Measurements from ENCODE around the gene TNFRSF1A. TPM values are rescaled to one million over a fixed set of nuclear protein-coding genes. Genes with fewer than 3 reads are reported as not detected.
A peak's percentile ranks its signal among the peaks of the same experiment; 100 is the strongest.

The TNFRSF1A gene
- total RNA-seq, 3 donors from 2014 or later (not counting 1 experiment from before 2014, with no cell fraction given) = 75.7 to 116 (median 87.3) TPM

DNA sequence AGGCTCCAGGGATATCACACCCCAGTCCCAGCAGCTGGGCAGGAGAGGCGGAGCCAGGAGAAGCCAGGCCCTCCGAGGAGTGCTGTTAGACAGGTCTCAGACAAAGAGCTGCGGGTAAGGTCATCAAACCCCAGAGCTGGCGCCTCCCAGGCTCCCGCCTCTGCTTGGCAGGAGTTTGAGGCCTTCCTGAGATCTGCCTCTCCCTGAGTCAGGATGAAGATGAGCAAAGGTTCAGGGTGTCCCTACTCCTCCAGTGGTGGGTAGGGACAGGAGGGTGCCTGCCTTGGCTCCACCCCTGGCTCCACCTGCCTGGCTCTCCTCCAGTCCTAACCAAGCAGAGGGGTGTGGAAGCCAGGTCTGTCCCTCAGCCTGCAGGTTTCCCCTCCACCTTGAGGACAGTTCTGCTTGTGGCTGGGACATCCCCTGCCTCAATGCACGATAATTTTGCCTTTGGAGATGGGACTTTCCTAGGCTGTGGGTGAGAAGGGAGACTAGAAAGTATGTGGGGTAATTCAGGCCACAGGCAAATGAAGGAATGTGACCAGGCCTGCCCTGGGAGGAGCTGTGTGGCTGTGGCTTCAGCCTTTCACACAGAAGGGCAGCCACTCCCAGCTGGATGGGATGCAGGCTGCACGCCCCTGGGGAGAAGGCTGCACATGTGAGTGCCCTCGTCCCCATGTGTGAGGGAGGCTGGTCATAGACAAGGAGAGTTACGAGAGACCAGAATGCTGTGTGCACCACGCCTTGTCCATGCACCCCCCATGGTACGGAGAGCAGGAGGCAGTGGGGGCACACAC, 29.1 kb downstream of the TNFRSF1A start:
- ATAC-seq (peak; percentile 17 to 35 (median 18)), DNase-seq (peak in 1 of 2 donors; percentile 43)
- Histone ChIP-seq H3K4me1 (ENCODE audit: control insufficient read depth, insufficient read depth, low read length) (peaks cover 11% of the 10 kb centered on the region), H3K36me3 (ENCODE audit: control insufficient read depth, insufficient read depth, low read length) (no peaks in the 10 kb centered on the region), H3K4me3 (ENCODE audit: low read length) (no peak overlapping the region), H3K9me3 (ENCODE audit: control insufficient read depth, insufficient read depth, low read length) (no peaks in the 10 kb centered on the region), H3K27me3 (ENCODE audit: control insufficient read depth, insufficient read depth, low read length) (peaks cover 11% of the 10 kb centered on the region), H3K27ac (ENCODE audit: low read length) (no peak overlapping the region)
- no peaks in the 10 kb centered on the region for H3K9me3 Mint-ChIP-seq
- TF ChIP-seq, protein P1, sequence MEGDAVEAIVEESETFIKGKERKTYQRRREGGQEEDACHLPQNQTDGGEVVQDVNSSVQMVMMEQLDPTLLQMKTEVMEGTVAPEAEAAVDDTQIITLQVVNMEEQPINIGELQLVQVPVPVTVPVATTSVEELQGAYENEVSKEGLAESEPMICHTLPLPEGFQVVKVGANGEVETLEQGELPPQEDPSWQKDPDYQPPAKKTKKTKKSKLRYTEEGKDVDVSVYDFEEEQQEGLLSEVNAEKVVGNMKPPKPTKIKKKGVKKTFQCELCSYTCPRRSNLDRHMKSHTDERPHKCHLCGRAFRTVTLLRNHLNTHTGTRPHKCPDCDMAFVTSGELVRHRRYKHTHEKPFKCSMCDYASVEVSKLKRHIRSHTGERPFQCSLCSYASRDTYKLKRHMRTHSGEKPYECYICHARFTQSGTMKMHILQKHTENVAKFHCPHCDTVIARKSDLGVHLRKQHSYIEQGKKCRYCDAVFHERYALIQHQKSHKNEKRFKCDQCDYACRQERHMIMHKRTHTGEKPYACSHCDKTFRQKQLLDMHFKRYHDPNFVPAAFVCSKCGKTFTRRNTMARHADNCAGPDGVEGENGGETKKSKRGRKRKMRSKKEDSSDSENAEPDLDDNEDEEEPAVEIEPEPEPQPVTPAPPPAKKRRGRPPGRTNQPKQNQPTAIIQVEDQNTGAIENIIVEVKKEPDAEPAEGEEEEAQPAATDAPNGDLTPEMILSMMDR (IDR thresholded peaks at IDR 0.05) = no peak
- no peaks in the 10 kb centered on the region for H3K36me3 Mint-ChIP-seq
- intact Hi-C loops (cut with micrococcal nuclease) = no loop called here
- 86% methylated on average over 11 of the region's 11 CpGs for WGBS (ENCODE audit: insufficient coverage)
- peaks cover 7 to 9% of the 10 kb centered on the region in 2 donors for H3K27me3 Mint-ChIP-seq (ENCODE audit: low read depth in 2 of 2)
- no peak overlapping the region for H3K4me3 Mint-ChIP-seq
- peaks cover 2 to 3% of the 10 kb centered on the region in 2 donors for H3K4me1 Mint-ChIP-seq
- H3K27ac Mint-ChIP-seq = no peak overlapping the region

DNA sequence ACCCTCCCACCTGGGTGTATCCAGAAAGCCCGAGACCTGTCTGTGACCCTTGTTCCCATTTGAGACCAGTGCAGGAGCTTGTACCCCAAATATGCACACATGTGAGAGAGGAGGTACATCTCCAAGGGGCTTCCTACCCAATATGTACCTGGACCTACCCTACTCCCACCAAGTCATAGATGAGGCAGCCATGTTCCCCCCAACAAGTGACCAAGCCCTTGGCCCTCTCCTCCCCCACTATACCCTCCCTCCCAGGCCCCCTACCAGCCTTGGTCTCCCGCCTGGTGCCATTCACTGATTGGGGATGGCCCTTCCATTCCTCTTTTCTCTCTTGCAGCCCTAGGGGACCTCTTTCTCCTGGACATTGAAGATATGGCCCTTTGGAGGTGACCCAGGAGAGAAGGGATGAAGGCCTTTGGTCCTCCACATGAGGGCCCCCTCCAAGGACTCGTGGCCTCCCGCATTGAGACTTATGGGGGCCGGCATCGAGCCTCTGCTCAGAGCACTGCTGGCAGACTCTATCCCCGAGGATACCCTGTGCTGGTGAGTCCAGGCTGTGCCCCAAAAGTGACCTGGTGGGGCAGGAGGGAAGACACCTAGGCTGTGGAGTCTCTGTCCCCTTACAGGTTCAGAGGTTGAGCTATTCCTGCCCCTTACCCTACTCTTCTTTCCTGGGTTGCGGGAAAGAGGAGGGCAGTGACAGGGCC, 29.9 kb downstream of the TNFRSF1A start:
- H3K9me3 ChIP-seq (ENCODE audit: control insufficient read depth, insufficient read depth, low read length) = no peaks in the 10 kb centered on the region
- WGBS (ENCODE audit: insufficient coverage) = 94% methylated on average over 8 of the region's 8 CpGs
- TF ChIP-seq, protein P1 (IDR thresholded peaks at IDR 0.05) = no peak
- Mint-ChIP-seq H3K27ac (no peak overlapping the region), H3K27me3 (ENCODE audit: low read depth in 2 of 2) (peaks cover 7 to 12% of the 10 kb centered on the region in 2 donors), H3K9me3 (no peaks in the 10 kb centered on the region), H3K36me3 (no peaks in the 10 kb centered on the region), H3K4me3 (no peak overlapping the region), H3K4me1 (no peaks in the 10 kb centered on the region)
- DNase-seq = no peak
- no peak overlapping the region for H3K27ac ChIP-seq (ENCODE audit: low read length)
- H3K4me1 ChIP-seq (ENCODE audit: control insufficient read depth, insufficient read depth, low read length) = peaks cover 10% of the 10 kb centered on the region
- intact Hi-C loops (cut with micrococcal nuclease) = no loop called here
- H3K4me3 ChIP-seq (ENCODE audit: low read length) = no peak overlapping the region
- no peaks in the 10 kb centered on the region for H3K36me3 ChIP-seq (ENCODE audit: control insufficient read depth, insufficient read depth, low read length)
- no peak for ATAC-seq
- peaks cover 11% of the 10 kb centered on the region for H3K27me3 ChIP-seq (ENCODE audit: control insufficient read depth, insufficient read depth, low read length)

GRCh38 chr12:6310771-6311610, 30.9 kb downstream of the TNFRSF1A start:
- Mint-ChIP-seq H3K4me3 (peak overlapping the region; percentile 31), H3K36me3 (no peaks in the 10 kb centered on the region), H3K4me1 (no peaks in the 10 kb centered on the region), H3K27ac (no peak overlapping the region), H3K27me3 (ENCODE audit: low read depth in 2 of 2) (peaks cover 7 to 12% of the 10 kb centered on the region in 2 donors), H3K9me3 (no peaks in the 10 kb centered on the region)
- no peaks in the 10 kb centered on the region for H3K9me3 ChIP-seq (ENCODE audit: control insufficient read depth, insufficient read depth, low read length)
- H3K27ac ChIP-seq (ENCODE audit: low read length) = no peak overlapping the region
- WGBS (ENCODE audit: insufficient coverage) = 22% methylated on average over 43 of the region's 43 CpGs
- intact Hi-C loops (cut with micrococcal nuclease) = no loop called here
- ATAC-seq (peak in 2 of 3 donors; percentile 22 to 27), DNase-seq (no peak)
- H3K36me3 ChIP-seq (ENCODE audit: control insufficient read depth, insufficient read depth, low read length) = no peaks in the 10 kb centered on the region
- H3K27me3 ChIP-seq (ENCODE audit: control insufficient read depth, insufficient read depth, low read length) = peaks cover 11% of the 10 kb centered on the region
- TF ChIP-seq, protein P1 (IDR thresholded peaks at IDR 0.05) = no peak
- H3K4me1 ChIP-seq (ENCODE audit: control insufficient read depth, insufficient read depth, low read length) = peaks cover 10% of the 10 kb centered on the region
- H3K4me3 ChIP-seq (ENCODE audit: low read length) = no peak overlapping the region

All from natural killer cell (primary cell).